Activated CD4-positive, alpha-beta T cell treated with anti-CD3 and anti-CD28 coated beads for 4 hours (primary cell): ENCODE data around the gene ASF1B.

Source experiments
- DNase-seq, 2 donors: peaks; one replicate each; pipeline ENCODE4 v3.0.0-alpha.2; 2020

Gene ASF1B

GRCh38 chr19:14081797-14082674 lies 54.4 kb downstream of the ASF1B start:
- peak; percentile 31 to 38 for DNase-seq

- peak; percentile 99 for DNase-seq
These were observed 55.2 kb downstream of the ASF1B start for GRCh38 chr19:14080887-14081796.

- DNase-seq, result no peak
These were observed 58.0 kb downstream of the ASF1B start for GRCh38 chr19:14078411-14078810.

GRCh38 chr19:14073925-14074838 lies 62.2 kb downstream of the ASF1B start:
- DNase-seq, result peak; percentile 27 to 34

GRCh38 chr19:14073261-14073924 lies 63.0 kb downstream of the ASF1B start:
- peak; percentile 67 to 71 for DNase-seq

GRCh38 chr19:14072535-14073260 lies 63.7 kb downstream of the ASF1B start, which contains the start of gene MISP3:
Gene MISP3 (plus strand): TSS chr19:14072786. CDS start chr19:14073310, 524 bp downstream.
- peak in 1 of 2 donors; percentile 30 for DNase-seq

GRCh38 chr19:14070268-14071050 lies 65.9 kb downstream of the ASF1B start:
- no peak for DNase-seq
